Measurements from ENCODE around the gene SIAH1. TPM values are rescaled to one million over a fixed set of nuclear protein-coding genes. Genes with fewer than 3 reads are reported as not detected.

SIAH1 gene
- total RNA-seq, 4 donors from 2014 or later = 15.1 to 45.9 (median 27.8) TPM

DNA sequence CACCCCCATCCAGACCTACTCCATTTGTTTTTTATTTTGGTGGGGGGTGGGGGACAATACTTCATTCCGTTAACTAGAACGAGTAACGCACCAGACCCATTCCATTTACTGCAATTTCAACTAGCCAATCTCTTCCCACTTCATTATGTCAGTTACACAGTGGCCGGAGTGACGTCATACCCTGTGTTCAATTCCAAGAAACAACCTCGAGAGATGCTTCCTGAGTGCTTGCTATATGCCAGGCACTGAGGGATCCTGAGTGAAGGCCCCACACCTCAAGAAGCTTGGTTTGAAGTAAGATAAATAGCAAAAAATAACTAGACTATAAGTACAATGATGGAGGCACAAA, 9.1 kb upstream of the SIAH1 start:
- 96% methylated on average over 6 of the region's 6 CpGs; no CpG with 5 or more reads in 1 of the 2 donors for whole genome bisulfite sequencing, 2 donors (ENCODE audit: low coverage in 1 of 2)
- H3K27me3 ChIP-seq = no peaks in the 10 kb centered on the region
- H3K36me3 ChIP-seq = no peaks in the 10 kb centered on the region
- intact Hi-C loops (cut with DNase I; ENCODE audit: low total_unique reads) = no loop called here
- H3K4me3 ChIP-seq = no peak overlapping the region
- no peak for TF ChIP-seq POLR2AphosphoS5 (IDR thresholded peaks at IDR 0.05)
- TF ChIP-seq EP300 (IDR thresholded peaks at IDR 0.05; ENCODE audit: low read depth) = no peak
- TF ChIP-seq POLR2A (IDR thresholded peaks at IDR 0.05) = no peak
- TF ChIP-seq CTCF (IDR thresholded peaks at IDR 0.05) = no peak
- in situ Hi-C loops (cut with MboI; ENCODE audit: low pct_ligation_motif_present in 1 of 4, low pct_unique_long_range_greater_than_20kb in 1 of 4, low sequenced_read_pairs in 3 of 4) = loop anchor here in 1 of 4 donors (25.0 kb wide), 1 partner anchor 218 kb away; the partner anchor contains the start of gene N4BP1
- no peaks in the 10 kb centered on the region for H3K4me1 ChIP-seq
- peak overlapping the region in 2 of 4 donors; percentile 22 to 28 for H3K27ac ChIP-seq
- no peaks in the 10 kb centered on the region for H3K9me3 ChIP-seq
- no peak for DNase-seq

DNA sequence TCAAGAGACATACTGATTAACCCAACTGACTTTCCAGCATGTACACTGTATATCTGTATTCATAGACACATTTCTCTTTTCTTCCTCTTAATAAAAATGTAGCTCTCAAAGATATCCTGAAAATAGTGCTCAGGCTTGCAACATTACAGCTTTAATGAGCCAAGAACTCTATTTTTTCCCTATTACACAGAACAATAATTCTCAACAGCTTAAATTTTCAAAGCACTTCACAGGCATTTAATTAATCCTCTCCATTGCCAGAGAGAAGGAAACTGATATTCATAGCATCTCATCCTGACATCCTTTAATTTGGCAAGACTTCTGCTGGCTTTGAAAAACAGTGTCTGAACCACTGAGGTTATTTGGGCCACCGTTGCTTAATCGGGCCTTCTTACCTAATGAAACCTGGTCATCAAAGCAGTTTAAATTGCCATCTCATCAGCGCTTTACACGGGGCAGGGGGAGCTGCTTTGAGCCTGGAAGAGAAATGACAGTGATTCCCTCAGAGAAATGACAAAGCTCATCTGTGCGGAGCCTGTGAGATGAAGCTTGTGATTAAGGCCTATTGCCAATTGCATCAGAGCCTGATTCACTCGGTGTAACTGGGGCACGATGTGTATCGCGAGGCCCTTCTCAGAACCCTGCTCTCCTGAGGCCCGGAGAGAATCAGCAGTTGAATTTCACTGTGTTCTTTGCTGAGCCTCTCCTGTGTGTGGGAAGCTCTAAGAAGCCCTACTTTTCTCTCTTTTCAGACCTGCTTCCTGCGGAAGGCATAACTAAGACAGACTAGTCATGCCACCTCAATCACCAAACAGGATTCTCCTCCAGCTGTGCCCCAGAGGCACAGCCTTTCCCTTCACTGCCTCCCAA, 8.5 kb upstream of the SIAH1 start:
- TF ChIP-seq POLR2AphosphoS5 (IDR thresholded peaks at IDR 0.05) (peak in 2 of 3 donors; percentile 15 to 21), POLR2A (IDR thresholded peaks at IDR 0.05) (no peak)
- Histone ChIP-seq H3K4me1 (no peaks in the 10 kb centered on the region), H3K9me3 (no peaks in the 10 kb centered on the region), H3K36me3 (no peaks in the 10 kb centered on the region), H3K27me3 (no peaks in the 10 kb centered on the region), H3K27ac (peak overlapping the region in 3 of 4 donors; percentile 14 to 50 (median 22)), H3K4me3 (no peak overlapping the region)
- no peak for DNase-seq
- in situ Hi-C loops (cut with MboI; ENCODE audit: low pct_ligation_motif_present in 1 of 4, low pct_unique_long_range_greater_than_20kb in 1 of 4, low sequenced_read_pairs in 3 of 4) (loop anchor here in 1 of 4 donors (25.0 kb wide), 1 partner anchor 219 kb away; the partner anchor contains the start of gene N4BP1), intact Hi-C loops (cut with DNase I; ENCODE audit: low total_unique reads) (no loop called here)
- 61 to 85% methylated on average over 3 to 11 of the region's 11 CpGs for WGBS, 2 donors (ENCODE audit: low coverage in 1 of 2)

- Histone ChIP-seq H3K27me3 (no peaks in the 10 kb centered on the region), H3K4me3 (no peak overlapping the region), H3K4me1 (no peaks in the 10 kb centered on the region), H3K36me3 (no peaks in the 10 kb centered on the region), H3K27ac (no peak overlapping the region), H3K9me3 (no peaks in the 10 kb centered on the region)
- TF ChIP-seq CTCF (IDR thresholded peaks at IDR 0.05) (no peak), POLR2A (IDR thresholded peaks at IDR 0.05) (no peak), EP300 (IDR thresholded peaks at IDR 0.05; ENCODE audit: low read depth) (no peak), POLR2AphosphoS5 (IDR thresholded peaks at IDR 0.05) (no peak)
- no peak for DNase-seq
- WGBS, 2 donors (ENCODE audit: low coverage in 1 of 2) = 85 to 92% methylated on average over 5 of the region's 5 CpGs
- intact Hi-C loops (cut with DNase I; ENCODE audit: low total_unique reads) (no loop called here), in situ Hi-C loops (cut with MboI; ENCODE audit: low pct_ligation_motif_present in 1 of 4, low pct_unique_long_range_greater_than_20kb in 1 of 4, low sequenced_read_pairs in 3 of 4) (loop anchor here in 1 of 4 donors (25.0 kb wide), 1 partner anchor 220 kb away; the partner anchor contains the start of gene N4BP1)
Measured at GRCh38 chr16:48392407-48392806, 7.2 kb upstream of the SIAH1 start.

GRCh38 chr16:48386559-48387312, 1.5 kb upstream of the SIAH1 start:
- Histone ChIP-seq H3K27me3 (no peaks in the 10 kb centered on the region), H3K4me3 (no peak overlapping the region), H3K27ac (peak overlapping the region in 1 of 4 donors; percentile 100), H3K4me1 (peaks cover 0 to 29% (median 19%) of the 10 kb centered on the region in 4 donors), H3K9me3 (no peaks in the 10 kb centered on the region), H3K36me3 (no peaks in the 10 kb centered on the region)
- intact Hi-C loops (cut with DNase I; ENCODE audit: low total_unique reads) (loop anchor here (10.0 kb wide), 1 partner anchor 238 kb away; no protein-coding TSS in a partner anchor), in situ Hi-C loops (cut with MboI; ENCODE audit: low pct_ligation_motif_present in 1 of 4, low pct_unique_long_range_greater_than_20kb in 1 of 4, low sequenced_read_pairs in 3 of 4) (loop anchor here in 1 of 4 donors (25.0 kb wide), 1 partner anchor 226 kb away; the partner anchor contains the start of gene N4BP1)
- peak; percentile 13 for DNase-seq
- WGBS, 2 donors (ENCODE audit: low coverage in 1 of 2) = 86 to 87% methylated on average over 3 to 17 of the region's 17 CpGs
- TF ChIP-seq CTCF (IDR thresholded peaks at IDR 0.05) = no peak
- TF ChIP-seq POLR2A (IDR thresholded peaks at IDR 0.05) = no peak
- no peak for TF ChIP-seq POLR2AphosphoS5 (IDR thresholded peaks at IDR 0.05)
- no peak for TF ChIP-seq EP300 (IDR thresholded peaks at IDR 0.05; ENCODE audit: low read depth)

Measured in transverse colon (tissue), 4 donors.